ENCODE results near the gene CDH12.
"Not testable (repeated sequence)": the region's sequence is repeated elsewhere in the genome, so short reads cannot be mapped to it uniquely, and the experiment has no call there.

Gene CDH12

GRCh38 chr5:22625451-22625850, 227.7 kb downstream of the CDH12 start:
- Histone ChIP-seq H3K36me3 (ENCODE audit: control insufficient read depth in 2 of 2, insufficient read depth in 2 of 2, low read length in 2 of 2) (no peaks in the 10 kb centered on the region), H3K9me3 (ENCODE audit: control insufficient read depth in 2 of 2, low read length in 2 of 2) (peaks cover 0 to 3% of the 10 kb centered on the region in 2 donors), H3K4me3 (ENCODE audit: low read length in 2 of 2) (no peak overlapping the region), H3K9ac (ENCODE audit: low read depth in 1 of 2, low read length in 2 of 2) (no peak overlapping the region), H3K27me3 (ENCODE audit: control insufficient read depth in 2 of 2, insufficient read depth in 2 of 2, low read length in 2 of 2) (no peaks in the 10 kb centered on the region), H3K4me1 (ENCODE audit: control insufficient read depth in 2 of 2, insufficient read depth in 2 of 2, low read length in 2 of 2) (no peaks in the 10 kb centered on the region), H3K27ac (ENCODE audit: low read depth in 2 of 2, low read length in 2 of 2) (no peak overlapping the region)

- no peak overlapping the region for H3K9ac ChIP-seq (ENCODE audit: low read depth in 1 of 2, low read length in 2 of 2)
- no peak overlapping the region for H3K4me3 ChIP-seq (ENCODE audit: low read length in 2 of 2)
- H3K36me3 ChIP-seq (ENCODE audit: control insufficient read depth in 2 of 2, insufficient read depth in 2 of 2, low read length in 2 of 2) = no peaks in the 10 kb centered on the region
- peaks cover 0 to 3% of the 10 kb centered on the region in 2 donors for H3K9me3 ChIP-seq (ENCODE audit: control insufficient read depth in 2 of 2, low read length in 2 of 2)
- no peaks in the 10 kb centered on the region for H3K27me3 ChIP-seq (ENCODE audit: control insufficient read depth in 2 of 2, insufficient read depth in 2 of 2, low read length in 2 of 2)
- H3K27ac ChIP-seq (ENCODE audit: low read depth in 2 of 2, low read length in 2 of 2) = no peak overlapping the region
- H3K4me1 ChIP-seq (ENCODE audit: control insufficient read depth in 2 of 2, insufficient read depth in 2 of 2, low read length in 2 of 2) = no peaks in the 10 kb centered on the region
Observed at GRCh38 chr5:22621084-22621483, 232.1 kb downstream of the CDH12 start.

GRCh38 chr5:22615964-22616363, 237.2 kb downstream of the CDH12 start:
- Histone ChIP-seq H3K4me1 (ENCODE audit: control insufficient read depth in 2 of 2, insufficient read depth in 2 of 2, low read length in 2 of 2) (no peaks in the 10 kb centered on the region), H3K27me3 (ENCODE audit: control insufficient read depth in 2 of 2, insufficient read depth in 2 of 2, low read length in 2 of 2) (no peaks in the 10 kb centered on the region), H3K4me3 (ENCODE audit: low read length in 2 of 2) (no peak overlapping the region), H3K9ac (ENCODE audit: low read depth in 1 of 2, low read length in 2 of 2) (no peak overlapping the region), H3K36me3 (ENCODE audit: control insufficient read depth in 2 of 2, insufficient read depth in 2 of 2, low read length in 2 of 2) (no peaks in the 10 kb centered on the region), H3K9me3 (ENCODE audit: control insufficient read depth in 2 of 2, low read length in 2 of 2) (no peaks in the 10 kb centered on the region), H3K27ac (ENCODE audit: low read depth in 2 of 2, low read length in 2 of 2) (no peak overlapping the region)

- Histone ChIP-seq H3K27ac (ENCODE audit: low read depth in 2 of 2, low read length in 2 of 2) (no peak overlapping the region), H3K9me3 (ENCODE audit: control insufficient read depth in 2 of 2, low read length in 2 of 2) (no peaks in the 10 kb centered on the region), H3K27me3 (ENCODE audit: control insufficient read depth in 2 of 2, insufficient read depth in 2 of 2, low read length in 2 of 2) (no peaks in the 10 kb centered on the region), H3K4me1 (ENCODE audit: control insufficient read depth in 2 of 2, insufficient read depth in 2 of 2, low read length in 2 of 2) (no peaks in the 10 kb centered on the region), H3K36me3 (ENCODE audit: control insufficient read depth in 2 of 2, insufficient read depth in 2 of 2, low read length in 2 of 2) (no peaks in the 10 kb centered on the region), H3K4me3 (ENCODE audit: low read length in 2 of 2) (no peak overlapping the region), H3K9ac (ENCODE audit: low read depth in 1 of 2, low read length in 2 of 2) (no peak overlapping the region)
Observed at GRCh38 chr5:22614486-22615094, 238.6 kb downstream of the CDH12 start.

- Histone ChIP-seq H3K36me3 (ENCODE audit: control insufficient read depth in 2 of 2, insufficient read depth in 2 of 2, low read length in 2 of 2) (no peaks in the 10 kb centered on the region), H3K27me3 (ENCODE audit: control insufficient read depth in 2 of 2, insufficient read depth in 2 of 2, low read length in 2 of 2) (no peaks in the 10 kb centered on the region), H3K9ac (ENCODE audit: low read depth in 1 of 2, low read length in 2 of 2) (no peak overlapping the region), H3K27ac (ENCODE audit: low read depth in 2 of 2, low read length in 2 of 2) (no peak overlapping the region), H3K4me1 (ENCODE audit: control insufficient read depth in 2 of 2, insufficient read depth in 2 of 2, low read length in 2 of 2) (no peaks in the 10 kb centered on the region), H3K9me3 (ENCODE audit: control insufficient read depth in 2 of 2, low read length in 2 of 2) (peaks cover 0 to 2% of the 10 kb centered on the region in 2 donors), H3K4me3 (ENCODE audit: low read length in 2 of 2) (no peak overlapping the region)
Observed at GRCh38 chr5:22612928-22613327, 240.2 kb downstream of the CDH12 start.

- H3K27me3 ChIP-seq (ENCODE audit: control insufficient read depth in 2 of 2, insufficient read depth in 2 of 2, low read length in 2 of 2) = no peaks in the 10 kb centered on the region
- no peak overlapping the region for H3K27ac ChIP-seq (ENCODE audit: low read depth in 2 of 2, low read length in 2 of 2)
- no peaks in the 10 kb centered on the region for H3K4me1 ChIP-seq (ENCODE audit: control insufficient read depth in 2 of 2, insufficient read depth in 2 of 2, low read length in 2 of 2)
- no peaks in the 10 kb centered on the region for H3K36me3 ChIP-seq (ENCODE audit: control insufficient read depth in 2 of 2, insufficient read depth in 2 of 2, low read length in 2 of 2)
- H3K4me3 ChIP-seq (ENCODE audit: low read length in 2 of 2) = no peak overlapping the region
- peaks cover 0 to 3% of the 10 kb centered on the region in 2 donors for H3K9me3 ChIP-seq (ENCODE audit: control insufficient read depth in 2 of 2, low read length in 2 of 2)
- no peak overlapping the region for H3K9ac ChIP-seq (ENCODE audit: low read depth in 1 of 2, low read length in 2 of 2)
Observed at GRCh38 chr5:22611327-22611726, 241.8 kb downstream of the CDH12 start.

GRCh38 chr5:22607498-22607897, 245.6 kb downstream of the CDH12 start:
- not testable (repeated sequence) for H3K9me3 ChIP-seq (ENCODE audit: control insufficient read depth in 2 of 2, low read length in 2 of 2); H3K4me1 ChIP-seq (ENCODE audit: control insufficient read depth in 2 of 2, insufficient read depth in 2 of 2, low read length in 2 of 2); H3K36me3 ChIP-seq (ENCODE audit: control insufficient read depth in 2 of 2, insufficient read depth in 2 of 2, low read length in 2 of 2); H3K27me3 ChIP-seq (ENCODE audit: control insufficient read depth in 2 of 2, insufficient read depth in 2 of 2, low read length in 2 of 2); H3K9ac ChIP-seq (ENCODE audit: low read depth in 1 of 2, low read length in 2 of 2); H3K4me3 ChIP-seq (ENCODE audit: low read length in 2 of 2); H3K27ac ChIP-seq (ENCODE audit: low read depth in 2 of 2, low read length in 2 of 2)

- no peaks in the 10 kb centered on the region for H3K36me3 ChIP-seq (ENCODE audit: control insufficient read depth in 2 of 2, insufficient read depth in 2 of 2, low read length in 2 of 2)
- H3K27ac ChIP-seq (ENCODE audit: low read depth in 2 of 2, low read length in 2 of 2) = no peak overlapping the region
- no peaks in the 10 kb centered on the region for H3K27me3 ChIP-seq (ENCODE audit: control insufficient read depth in 2 of 2, insufficient read depth in 2 of 2, low read length in 2 of 2)
- H3K9ac ChIP-seq (ENCODE audit: low read depth in 1 of 2, low read length in 2 of 2) = no peak overlapping the region
- H3K4me1 ChIP-seq (ENCODE audit: control insufficient read depth in 2 of 2, insufficient read depth in 2 of 2, low read length in 2 of 2) = no peaks in the 10 kb centered on the region
- peaks cover 0 to 3% of the 10 kb centered on the region in 2 donors for H3K9me3 ChIP-seq (ENCODE audit: control insufficient read depth in 2 of 2, low read length in 2 of 2)
- no peak overlapping the region for H3K4me3 ChIP-seq (ENCODE audit: low read length in 2 of 2)
Observed at GRCh38 chr5:22605473-22605872, 247.7 kb downstream of the CDH12 start.

GRCh38 chr5:22604711-22605110, 248.4 kb downstream of the CDH12 start:
- H3K36me3 ChIP-seq (ENCODE audit: control insufficient read depth in 2 of 2, insufficient read depth in 2 of 2, low read length in 2 of 2) = no peaks in the 10 kb centered on the region
- no peaks in the 10 kb centered on the region for H3K27me3 ChIP-seq (ENCODE audit: control insufficient read depth in 2 of 2, insufficient read depth in 2 of 2, low read length in 2 of 2)
- no peak overlapping the region for H3K4me3 ChIP-seq (ENCODE audit: low read length in 2 of 2)
- H3K27ac ChIP-seq (ENCODE audit: low read depth in 2 of 2, low read length in 2 of 2) = no peak overlapping the region
- no peak overlapping the region for H3K9ac ChIP-seq (ENCODE audit: low read depth in 1 of 2, low read length in 2 of 2)
- no peaks in the 10 kb centered on the region for H3K4me1 ChIP-seq (ENCODE audit: control insufficient read depth in 2 of 2, insufficient read depth in 2 of 2, low read length in 2 of 2)
- H3K9me3 ChIP-seq (ENCODE audit: control insufficient read depth in 2 of 2, low read length in 2 of 2) = peaks cover 0 to 3% of the 10 kb centered on the region in 2 donors

GRCh38 chr5:22598796-22599195, 254.3 kb downstream of the CDH12 start:
- Histone ChIP-seq H3K36me3 (ENCODE audit: control insufficient read depth in 2 of 2, insufficient read depth in 2 of 2, low read length in 2 of 2) (no peaks in the 10 kb centered on the region), H3K9me3 (ENCODE audit: control insufficient read depth in 2 of 2, low read length in 2 of 2) (no peaks in the 10 kb centered on the region), H3K4me3 (ENCODE audit: low read length in 2 of 2) (no peak overlapping the region), H3K9ac (ENCODE audit: low read depth in 1 of 2, low read length in 2 of 2) (no peak overlapping the region), H3K27ac (ENCODE audit: low read depth in 2 of 2, low read length in 2 of 2) (no peak overlapping the region), H3K27me3 (ENCODE audit: control insufficient read depth in 2 of 2, insufficient read depth in 2 of 2, low read length in 2 of 2) (no peaks in the 10 kb centered on the region), H3K4me1 (ENCODE audit: control insufficient read depth in 2 of 2, insufficient read depth in 2 of 2, low read length in 2 of 2) (no peaks in the 10 kb centered on the region)

All from mucosa of rectum (tissue), 2 donors.